HUES6 (cell line): Measurements from ENCODE around the gene OLIG1.

ENCODE experiments used
- H3K27ac ChIP-seq: 2 replicates; pipeline ENCODE4 v1.7.0; 2013; ENCODE audit warnings: low read depth, mild to moderate bottlenecking, low read length, inconsistent platforms
- H3K27me3 ChIP-seq: 2 replicates; pipeline ENCODE4 v1.6.1; 2013; ENCODE audit warnings: low read length; ENCODE audit not compliant: control insufficient read depth, insufficient read depth
- H3K36me3 ChIP-seq: 2 replicates; pipeline ENCODE4 v1.6.1; 2013; ENCODE audit warnings: low read length; ENCODE audit not compliant: control insufficient read depth, insufficient read depth
- H3K4me1 ChIP-seq: 2 replicates; pipeline ENCODE4 v1.6.1; 2013; ENCODE audit warnings: low read length; ENCODE audit not compliant: control insufficient read depth, insufficient read depth
- H3K4me3 ChIP-seq: 2 replicates; pipeline ENCODE4 v1.5.1; 2013; ENCODE audit warnings: low read depth, low read length
- H3K9ac ChIP-seq: one replicate; pipeline ENCODE4 v1.6.1; 2013; ENCODE audit warnings: mild to moderate bottlenecking, low read length
- H3K9me3 ChIP-seq: 2 replicates; pipeline ENCODE4 v1.6.1; 2013; ENCODE audit warnings: low read depth, low read length; ENCODE audit not compliant: control insufficient read depth, insufficient read depth

OLIG1 gene

GRCh38 chr21:33116676-33117075 lies 46.7 kb downstream of the OLIG1 start:
- H3K27ac ChIP-seq = no peak overlapping the region

GRCh38 chr21:33117101-33117888 lies 47.4 kb downstream of the OLIG1 start:
- no peak overlapping the region for H3K9ac ChIP-seq
- H3K9me3 ChIP-seq = no peaks in the 10 kb centered on the region
- no peak overlapping the region for H3K27ac ChIP-seq
- no peak overlapping the region for H3K4me3 ChIP-seq
- no peaks in the 10 kb centered on the region for H3K36me3 ChIP-seq
- H3K27me3 ChIP-seq = peaks cover 6% of the 10 kb centered on the region
- peaks cover 15% of the 10 kb centered on the region for H3K4me1 ChIP-seq

More at GRCh38 chr21:33116676-33117075, 46.7 kb downstream of the OLIG1 start:
- Histone ChIP-seq H3K27me3 (peaks cover 11% of the 10 kb centered on the region), H3K4me1 (peaks cover 17% of the 10 kb centered on the region), H3K4me3 (no peak overlapping the region), H3K9me3 (no peaks in the 10 kb centered on the region), H3K9ac (no peak overlapping the region), H3K36me3 (no peaks in the 10 kb centered on the region)
